Superior temporal gyrus (tissue), 1 donor: Measurements from ENCODE around the gene KMT5B.

Experiments used
- DNase-seq: peaks from one replicate; pipeline ENCODE4 v3.0.0-alpha.2; 2016; ENCODE audit errors: extremely low spot score

The KMT5B gene

GRCh38 chr11:68186061-68186460 is 27.0 kb downstream of the KMT5B start:
- no peak for DNase-seq

GRCh38 chr11:68181719-68182451 is 31.2 kb downstream of the KMT5B start:
- no peak for DNase-seq

- no peak for DNase-seq
Observed at GRCh38 chr11:68179847-68180246, 33.2 kb downstream of the KMT5B start.

- no peak for DNase-seq
Observed at GRCh38 chr11:68177877-68178276, 35.2 kb downstream of the KMT5B start.

- no peak for DNase-seq
Observed at GRCh38 chr11:68173926-68174325, 39.2 kb downstream of the KMT5B start.

- no peak for DNase-seq
Observed at GRCh38 chr11:68169442-68169841, 43.7 kb downstream of the KMT5B start.

- no peak for DNase-seq
Observed at GRCh38 chr11:68168694-68169093, 44.4 kb downstream of the KMT5B start.

GRCh38 chr11:68167474-68167873 is 45.6 kb downstream of the KMT5B start:
- DNase-seq: no peak

GRCh38 chr11:68166969-68167368 is 46.1 kb downstream of the KMT5B start:
- DNase-seq: no peak

- DNase-seq: no peak
Observed at GRCh38 chr11:68165601-68166000, 47.5 kb downstream of the KMT5B start.

GRCh38 chr11:68164437-68164836 is 48.7 kb downstream of the KMT5B start:
- no peak for DNase-seq

GRCh38 chr11:68163691-68164090 is 49.4 kb downstream of the KMT5B start:
- no peak for DNase-seq

GRCh38 chr11:68160100-68160695 is 52.9 kb downstream of the KMT5B start:
- DNase-seq: no peak

- peak; percentile 45 for DNase-seq
Observed at GRCh38 chr11:68159665-68160064, 53.4 kb downstream of the KMT5B start.

GRCh38 chr11:68159161-68159560 is 53.9 kb downstream of the KMT5B start:
- DNase-seq: no peak

- DNase-seq: no peak
Observed at GRCh38 chr11:68158580-68158979, 54.5 kb downstream of the KMT5B start.

- no peak for DNase-seq
Observed at GRCh38 chr11:68153742-68154141, 59.4 kb downstream of the KMT5B start.

- DNase-seq: no peak
Observed at GRCh38 chr11:68150037-68150436, 63.1 kb downstream of the KMT5B start.

- no peak for DNase-seq
Observed at GRCh38 chr11:68149417-68149816, 63.7 kb downstream of the KMT5B start.

- DNase-seq: no peak
Observed at GRCh38 chr11:68148879-68149278, 64.2 kb downstream of the KMT5B start.

- DNase-seq: no peak
Observed at GRCh38 chr11:68148071-68148805, 64.9 kb downstream of the KMT5B start.

- no peak for DNase-seq
Observed at GRCh38 chr11:68146704-68147474, 66.2 kb downstream of the KMT5B start.
